IMR-90 (cell line): Measurements from ENCODE around the gene GNL1. TPM values are rescaled to one million over a fixed set of nuclear protein-coding genes. Genes with fewer than 3 reads are reported as not detected.
A peak's percentile ranks its signal among the peaks of the same experiment; 100 is the strongest.
"Not testable (repeated sequence)": the region's sequence is repeated elsewhere in the genome, so short reads cannot be mapped to it uniquely, and the experiment has no call there.

Experiments used
- ATAC-seq: fragments of 200-7000 bp; cut with Tn5 transposase; 2 replicates; pipeline ENCODE4 v1.9.1; 2020; ENCODE audit warnings: low read depth, mild to moderate bottlenecking, moderate library complexity
- BruUV-seq: library from RNA; stranded (reverse); fragments of 400-500 nt; replicated peaks from 2 replicates; lab custom pipeline; 2021; lab: Mats Ljungman, UMichigan
- CTCF ChIA-PET: fragments of 300-600 bp; formaldehyde crosslinking; extraction: SDS; loops from one replicate; lab custom pipeline; 2021; ENCODE audit warnings: antibody characterized with exemption; lab: Yijun Ruan, JAX
- POLR2A ChIA-PET: fragments of 300-600 bp; sonication (Branson Sonifier 250); formaldehyde crosslinking; loops from one replicate; lab custom pipeline; 2022; ENCODE audit warnings: antibody characterized with exemption; ENCODE audit not compliant: unreplicated experiment; lab: Charles Lee
- DNase-seq: peaks from one replicate; pipeline ENCODE4 v3.0.0; 2013
- H2AFZ ChIP-seq: replicated peaks from 2 replicates; pipeline ENCODE3; 2013; ENCODE audit warnings: low read length, mild to moderate bottlenecking; ENCODE audit not compliant: poor library complexity
- H2AK5ac ChIP-seq: 2 replicates; pipeline ENCODE4 v1.6.1; 2013; ENCODE audit warnings: low read depth, low read length, inconsistent platforms
- H2AK9ac ChIP-seq: replicated peaks from 2 replicates; pipeline ENCODE3; 2013; ENCODE audit warnings: mild to moderate bottlenecking, low read depth, low read length, moderate library complexity; ENCODE audit not compliant: poor library complexity
- H2BK120ac ChIP-seq: 2 replicates; pipeline ENCODE4 v1.6.1; 2013; ENCODE audit warnings: low read depth, low read length, inconsistent platforms
- H2BK15ac ChIP-seq: 3 replicates; pipeline ENCODE4 v1.6.1; 2013; ENCODE audit warnings: low read depth, low read length, inconsistent platforms
- H2BK20ac ChIP-seq: 2 replicates; pipeline ENCODE4 v1.6.1; 2013; ENCODE audit warnings: low read depth, mild to moderate bottlenecking, inconsistent platforms, low read length, moderate library complexity
- H2BK5ac ChIP-seq: 2 replicates; pipeline ENCODE4 v1.6.1; 2013; ENCODE audit warnings: mild to moderate bottlenecking, low read depth, low read length, inconsistent platforms; ENCODE audit not compliant: poor library complexity, severe bottlenecking
- H3K14ac ChIP-seq: replicated peaks from 2 replicates; pipeline ENCODE4 v1.6.1; 2013; ENCODE audit warnings: low read depth, low read length, inconsistent platforms
- H3K18ac ChIP-seq: 2 replicates; pipeline ENCODE4 v1.6.1; 2013; ENCODE audit warnings: low read depth, low read length, control low read depth
- H3K23ac ChIP-seq: 2 replicates; pipeline ENCODE4 v1.6.1; 2013; ENCODE audit warnings: low read depth, low read length, inconsistent platforms
- H3K27ac ChIP-seq: 2 replicates; pipeline ENCODE4 v1.5.1; 2013; ENCODE audit warnings: mild to moderate bottlenecking, control low read depth, low read length; ENCODE audit not compliant: insufficient read depth
- H3K27me3 ChIP-seq: 2 replicates; pipeline ENCODE4 v1.6.1; 2013; ENCODE audit warnings: low read length; ENCODE audit not compliant: control insufficient read depth, insufficient read depth
- H3K36me3 ChIP-seq: 2 replicates; pipeline ENCODE4 v1.6.1; 2013; ENCODE audit warnings: low read length, mixed read lengths; ENCODE audit not compliant: control insufficient read depth, insufficient read depth
- H3K4ac ChIP-seq: 2 replicates; pipeline ENCODE4 v1.6.1; 2013; ENCODE audit warnings: low read depth, low read length, inconsistent platforms
- H3K4me1 ChIP-seq: 2 replicates; pipeline ENCODE4 v1.6.1; 2013; ENCODE audit warnings: low read length, mixed read lengths; ENCODE audit not compliant: control insufficient read depth, insufficient read depth
- H3K4me2 ChIP-seq: 2 replicates; pipeline ENCODE4 v1.6.1; 2013; ENCODE audit warnings: low read depth, mild to moderate bottlenecking, control low read depth, low read length, moderate library complexity
- H3K4me3 ChIP-seq: 2 replicates; pipeline ENCODE4 v1.5.1; 2013; ENCODE audit warnings: low read depth, mild to moderate bottlenecking, control low read depth, low read length, moderate library complexity; ENCODE audit not compliant: insufficient read depth
- H3K56ac ChIP-seq: 2 replicates; pipeline ENCODE4 v1.6.1; 2013; ENCODE audit warnings: low read length, inconsistent platforms; ENCODE audit not compliant: insufficient read depth; ENCODE audit errors: extremely low read depth
- H3K79me1 ChIP-seq, 2 experiments: 2 replicates each; pipeline ENCODE4 v1.6.1; 2013; ENCODE audit warnings: low read length in 2 of 2, inconsistent platforms in 1 of 2, low read depth in 1 of 2
- H3K9ac ChIP-seq: 2 replicates; pipeline ENCODE4 v1.6.1; 2013; ENCODE audit warnings: low read depth, low read length, control low read depth
- H3K9me1 ChIP-seq: 2 replicates; pipeline ENCODE4 v1.6.1; 2013; ENCODE audit warnings: low read length, inconsistent platforms; ENCODE audit not compliant: insufficient read depth
- H3K9me3 ChIP-seq: 2 replicates; pipeline ENCODE4 v1.6.1; 2013; ENCODE audit warnings: low read length; ENCODE audit not compliant: control insufficient read depth, insufficient read depth
- H4K20me1 ChIP-seq: 2 replicates; pipeline ENCODE4 v1.6.1; 2013; ENCODE audit warnings: low read length, inconsistent platforms; ENCODE audit not compliant: insufficient read depth
- H4K5ac ChIP-seq: 2 replicates; pipeline ENCODE4 v1.6.1; 2013; ENCODE audit warnings: mild to moderate bottlenecking, low read depth, low read length, control low read depth
- H4K8ac ChIP-seq, 2 experiments: 2 replicates each; pipeline ENCODE4 v1.6.1; 2013; ENCODE audit warnings: low read depth in 2 of 2, low read length in 2 of 2, control low read depth in 1 of 2, inconsistent platforms in 1 of 2
- H4K91ac ChIP-seq: 2 replicates; pipeline ENCODE4 v1.6.1; 2013; ENCODE audit warnings: low read depth, low read length, inconsistent platforms; ENCODE audit not compliant: insufficient read depth
- CTCF ChIP-seq: conservative IDR thresholded peaks from 2 replicates; pipeline ENCODE4 v1.5.1; 2012; ENCODE audit warnings: mild to moderate bottlenecking, low read depth, low read length, improper control_type of control experiment
- MAFK ChIP-seq: IDR thresholded peaks from 2 replicates; pipeline ENCODE4 v1.6.1; 2012; ENCODE audit warnings: low read depth, low read length, improper control_type of control experiment
- POLR2A ChIP-seq: IDR thresholded peaks from 2 replicates; pipeline ENCODE4 v1.6.1; 2012; ENCODE audit warnings: mild to moderate bottlenecking, low read depth, low read length
- RAD21 ChIP-seq: IDR thresholded peaks from 2 replicates; pipeline ENCODE4 v1.6.1; 2012; ENCODE audit warnings: low read length, improper control_type of control experiment
- SMC3 ChIP-seq: fragments of 150-350 bp; IDR thresholded peaks from 2 replicates; pipeline ENCODE4 v1.6.1; 2016; ENCODE audit warnings: low read depth, mild to moderate bottlenecking, antibody characterized with exemption, low read length, moderate library complexity
- USF2 ChIP-seq: fragments of 150-350 bp; IDR thresholded peaks from 2 replicates; pipeline ENCODE4 v1.6.1; 2017; ENCODE audit warnings: mild to moderate bottlenecking, antibody characterized with exemption, low read length, low read depth
- WGBS, 2 experiments: methylation state at CpG; one replicate each; pipeline versions ENCODE4 v1.1.5 to v1.1.7; 2013; ENCODE audit warnings: missing lambda C conversion rate in 2 of 2; ENCODE audit not compliant: insufficient read length in 1 of 2; ENCODE audit errors: extremely low coverage in 2 of 2; 5-methylcytosine and 5-hydroxymethylcytosine counted together
- dilution Hi-C: fragments of 300-500 bp; cut with HindIII; formaldehyde crosslinking; loops from one replicate; pipeline ENCODE4 v1.14.3; 2018; ENCODE audit warnings: low sequenced_read_pairs; ENCODE audit not compliant: unreplicated experiment
- in situ Hi-C: fragments of 300-500 bp; cut with MboI; formaldehyde crosslinking; loops from 3 replicates; pipeline ENCODE4 v1.14.3; 2019; ENCODE audit warnings: low sequenced_read_pairs, inconsistent platforms, mixed read lengths
- intact Hi-C: fragments of 100-400 bp; cut with micrococcal nuclease; formaldehyde crosslinking; loops from 2 replicates; pipeline ENCODE4 v1.10.0; 2022
- polyA plus RNA-seq, 3 experiments: library from polyadenylated mRNA; depleted of rRNA; stranded (reverse); fragments of >200 nt; gene quantifications; 2 replicates each; pipeline ENCODE4 v1.2.3, GENCODE V29; 2012; ENCODE audit warnings: low replicate concordance in 1 of 3
- total RNA-seq: library from RNA; depleted of rRNA; stranded (reverse); fragments of >200 nt; gene quantifications from 2 replicates; pipeline ENCODE4 v1.2.3, GENCODE V29; 2012

GNL1 gene
- total and polyA plus RNA-seq, 2 of the 4 experiments (the other 2 are of a cell fraction) = 40.5 to 44.0 TPM

GRCh38 chr6:30597315-30598144 is 41.2 kb upstream of the GNL1 start:
- BruUV-seq, H3K4me2 ChIP-seq, H4K5ac ChIP-seq, H3K9me1 ChIP-seq, H3K27me3 ChIP-seq, H3K9ac ChIP-seq, H3K27ac ChIP-seq, H3K4me1 ChIP-seq, H2BK15ac ChIP-seq, H3K9me3 ChIP-seq, H3K18ac ChIP-seq, H3K4ac ChIP-seq, H3K56ac ChIP-seq, in situ Hi-C loops, H3K4me3 ChIP-seq, H4K91ac ChIP-seq, H2AK5ac ChIP-seq, H3K14ac ChIP-seq, dilution Hi-C loops, H3K23ac ChIP-seq, H2BK5ac ChIP-seq, H2BK120ac ChIP-seq, H2BK20ac ChIP-seq: not testable (repeated sequence)
- Histone ChIP-seq H2AK9ac (peak overlapping the region; percentile 74), H4K8ac (peak overlapping the region in 1 of 2 experiments; percentile 53; a peak in 2 of 4 replicates), H3K36me3 (peaks cover 34% of the 10 kb centered on the region), H4K20me1 (peaks cover 24% of the 10 kb centered on the region), H2AFZ (peak overlapping the region; percentile 78), H3K79me1 (peaks cover 2 to 11% of the 10 kb centered on the region in 2 experiments; a peak in 3 of 4 replicates)
- intact Hi-C loops = loop anchor here (2.0 kb wide), 1 partner anchor 115 kb away; no protein-coding TSS in a partner anchor
- POLR2A ChIA-PET = interaction anchor here (1.0 kb wide), 1 partner anchor 15 kb away, joined by 3 read pairs; no protein-coding TSS in a partner anchor
- TF ChIP-seq RAD21 = peak; percentile 44
- peak; percentile 28; the same call in 1 of the 2 replicates for TF ChIP-seq MAFK
- TF ChIP-seq USF2 = 0 out of 2 replicates have a peak, but pooled peaks have one; percentile 11
- peak; percentile 31; the same call in 1 of the 2 replicates for TF ChIP-seq POLR2A
- TF ChIP-seq SMC3 = peak; percentile 42; the same call in 1 of the 2 replicates
- peak; percentile 67 for TF ChIP-seq CTCF
- WGBS, 2 experiments = no CpG with 5 or more reads among the region's 15 CpGs
- CTCF ChIA-PET = interaction anchor here (0.6 to 2.0 kb wide), 8 partner anchors 10 to 116 kb away, joined by 3 to 8 read pairs (median 4); no protein-coding TSS in a partner anchor
- DNase-seq (peak; percentile 75), ATAC-seq (peak; percentile 88)
